PC-9 (cell line): ENCODE results near the gene ARPP21. TPM values are rescaled to one million over a fixed set of nuclear protein-coding genes. Genes with fewer than 3 reads are reported as not detected.
"Not testable (repeated sequence)": the region's sequence is repeated elsewhere in the genome, so short reads cannot be mapped to it uniquely, and the experiment has no call there.

ENCODE experiments used
- BruUV-seq: library from RNA; stranded (reverse); fragments of 400-500 nt; replicated peaks from 2 replicates; lab custom pipeline; 2021; lab: Mats Ljungman, UMichigan
- CTCF ChIA-PET: fragments of 300-600 bp; sonication (Branson Sonifier 250); formaldehyde crosslinking; loops from one replicate; lab custom pipeline; 2022; ENCODE audit warnings: antibody characterized with exemption; lab: Charles Lee
- POLR2A ChIA-PET: fragments of 300-600 bp; sonication (Branson Sonifier 250); formaldehyde crosslinking; loops from one replicate; lab custom pipeline; 2022; ENCODE audit warnings: antibody characterized with exemption; ENCODE audit not compliant: unreplicated experiment; lab: Charles Lee
- DNase-seq, 2 experiments: peaks; one replicate each; pipeline versions ENCODE4 v3.0.0 to v3.0.0-alpha.2; 2015 to 2022; ENCODE audit warnings: mixed read lengths in 1 of 2
- H2AFZ ChIP-seq: fragments of 200-600 bp; sonication (generic); 2 replicates; pipeline ENCODE4 v1.8.1; 2017; ENCODE audit warnings: antibody characterized with exemption
- H3F3A ChIP-seq: fragments of 200-600 bp; sonication (generic); 2 replicates; pipeline ENCODE4 v1.8.1; 2017; ENCODE audit warnings: antibody characterized with exemption, mild to moderate bottlenecking, low read depth; ENCODE audit not compliant: insufficient read depth
- H3K27ac ChIP-seq: fragments of 200-600 bp; sonication (generic); 2 replicates; pipeline ENCODE4 v1.6.1; 2016; ENCODE audit warnings: mixed run types
- H3K27me3 ChIP-seq: fragments of 200-600 bp; sonication (generic); 2 replicates; pipeline ENCODE4 v1.6.1; 2016; ENCODE audit warnings: low read depth, mixed run types; ENCODE audit not compliant: insufficient read depth
- H3K36me3 ChIP-seq: fragments of 200-600 bp; sonication (generic); 2 replicates; pipeline ENCODE4 v1.6.1; 2016; ENCODE audit warnings: low read depth, mixed run types
- H3K4me1 ChIP-seq: fragments of 200-600 bp; sonication (generic); replicated peaks from 2 replicates; pipeline ENCODE4 v1.6.1; 2016; ENCODE audit warnings: mixed run types; ENCODE audit not compliant: insufficient read depth
- H3K4me2 ChIP-seq: fragments of 200-600 bp; sonication (generic); 2 replicates; pipeline ENCODE4 v1.6.1; 2017; ENCODE audit warnings: mixed run types
- H3K4me3 ChIP-seq: fragments of 200-600 bp; sonication (generic); 2 replicates; pipeline ENCODE4 v1.6.1; 2016; ENCODE audit warnings: mixed run types
- H3K79me2 ChIP-seq: fragments of 200-600 bp; sonication (generic); 2 replicates; pipeline ENCODE4 v1.6.1; 2017; ENCODE audit warnings: low read depth, mixed run types
- H3K9me2 ChIP-seq: fragments of 200-600 bp; sonication (generic); 2 replicates; pipeline ENCODE4 v1.8.1; 2017; ENCODE audit warnings: mild to moderate bottlenecking; ENCODE audit not compliant: insufficient read depth
- H3K9me3 ChIP-seq: fragments of 200-600 bp; sonication (generic); 2 replicates; pipeline ENCODE4 v1.8.1; 2016; ENCODE audit warnings: low read depth; ENCODE audit not compliant: insufficient read depth
- H4K20me1 ChIP-seq: fragments of 200-600 bp; sonication (generic); 2 replicates; pipeline ENCODE4 v1.8.1; 2017; ENCODE audit not compliant: insufficient read depth
- EZH2 ChIP-seq: fragments of 200-600 bp; sonication (generic); IDR thresholded peaks from 2 replicates; pipeline ENCODE4 v1.8.0; 2017; ENCODE audit warnings: antibody characterized with exemption, low read depth
- intact Hi-C: fragments of 100-400 bp; cut with micrococcal nuclease; formaldehyde crosslinking; loops from one replicate; pipeline ENCODE4 v1.10.0; 2022; ENCODE audit not compliant: unreplicated experiment
- total RNA-seq: library from RNA; stranded (reverse); gene quantifications from 2 replicates; pipeline ENCODE4 v1.2.3, GENCODE V29; 2021
- TF ChIP-seq, protein P1 (sequence below): fragments of 200-600 bp; sonication (generic); conservative IDR thresholded peaks from 2 replicates; pipeline ENCODE4 v1.6.1; 2017; ENCODE audit warnings: mixed run types, antibody characterized with exemption, mild to moderate bottlenecking, moderate library complexity

The ARPP21 gene
- total RNA-seq, 1 experiment from 2014 or later: not detected

DNA sequence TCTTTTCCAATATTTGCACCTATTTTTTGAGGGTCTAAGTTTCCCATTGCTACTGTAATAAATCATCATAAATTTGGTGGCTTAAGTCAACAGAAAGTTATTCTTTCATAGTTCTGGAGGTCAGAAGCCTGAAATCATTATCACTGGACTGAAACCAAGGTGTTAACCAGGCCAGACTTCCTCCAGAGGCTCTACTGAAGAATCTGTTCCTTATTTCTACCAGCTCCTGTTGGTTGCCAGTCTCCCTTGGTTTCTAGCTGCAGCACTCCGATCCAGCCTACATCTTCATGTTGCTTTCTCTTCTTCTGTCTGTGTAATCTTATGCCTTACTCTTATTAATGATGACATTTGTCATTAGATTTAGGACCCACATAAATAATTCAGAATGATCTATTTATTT is 22.0 kb upstream of the ARPP21 start:
- Histone ChIP-seq H3K9me2 (no peaks in the 10 kb centered on the region), H3K4me2 (no peak overlapping the region), H3K4me3 (no peak overlapping the region), H3K4me1 (no peaks in the 10 kb centered on the region), H3F3A (no peaks in the 10 kb centered on the region), H3K79me2 (no peaks in the 10 kb centered on the region), H2AFZ (no peak overlapping the region), H3K27me3 (no peaks in the 10 kb centered on the region), H3K36me3 (no peaks in the 10 kb centered on the region), H3K9me3 (no peaks in the 10 kb centered on the region), H4K20me1 (no peaks in the 10 kb centered on the region), H3K27ac (no peak overlapping the region)
- TF ChIP-seq, protein P1, sequence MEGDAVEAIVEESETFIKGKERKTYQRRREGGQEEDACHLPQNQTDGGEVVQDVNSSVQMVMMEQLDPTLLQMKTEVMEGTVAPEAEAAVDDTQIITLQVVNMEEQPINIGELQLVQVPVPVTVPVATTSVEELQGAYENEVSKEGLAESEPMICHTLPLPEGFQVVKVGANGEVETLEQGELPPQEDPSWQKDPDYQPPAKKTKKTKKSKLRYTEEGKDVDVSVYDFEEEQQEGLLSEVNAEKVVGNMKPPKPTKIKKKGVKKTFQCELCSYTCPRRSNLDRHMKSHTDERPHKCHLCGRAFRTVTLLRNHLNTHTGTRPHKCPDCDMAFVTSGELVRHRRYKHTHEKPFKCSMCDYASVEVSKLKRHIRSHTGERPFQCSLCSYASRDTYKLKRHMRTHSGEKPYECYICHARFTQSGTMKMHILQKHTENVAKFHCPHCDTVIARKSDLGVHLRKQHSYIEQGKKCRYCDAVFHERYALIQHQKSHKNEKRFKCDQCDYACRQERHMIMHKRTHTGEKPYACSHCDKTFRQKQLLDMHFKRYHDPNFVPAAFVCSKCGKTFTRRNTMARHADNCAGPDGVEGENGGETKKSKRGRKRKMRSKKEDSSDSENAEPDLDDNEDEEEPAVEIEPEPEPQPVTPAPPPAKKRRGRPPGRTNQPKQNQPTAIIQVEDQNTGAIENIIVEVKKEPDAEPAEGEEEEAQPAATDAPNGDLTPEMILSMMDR: no peak
- TF ChIP-seq EZH2: no peak
- ChIA-PET POLR2A (no interaction called here), CTCF (no interaction called here)
- intact Hi-C loops: no loop called here
- no peak for DNase-seq
- no TSS peak for BruUV-seq

GRCh38 chr3:35620238-35620637 is 19.1 kb upstream of the ARPP21 start:
- POLR2A ChIA-PET, H3K36me3 ChIP-seq, H2AFZ ChIP-seq, H4K20me1 ChIP-seq, H3F3A ChIP-seq, H3K27me3 ChIP-seq, H3K79me2 ChIP-seq, DNase-seq, H3K4me2 ChIP-seq, H3K27ac ChIP-seq, H3K4me1 ChIP-seq, intact Hi-C loops, H3K9me3 ChIP-seq, H3K9me2 ChIP-seq, H3K4me3 ChIP-seq, CTCF ChIA-PET, BruUV-seq: not testable (repeated sequence)

GRCh38 chr3:35624698-35625097 is 14.6 kb upstream of the ARPP21 start:
- H3K9me2 ChIP-seq: no peaks in the 10 kb centered on the region
- TF ChIP-seq, protein P1: no peak
- TF ChIP-seq EZH2: no peak
- no peak overlapping the region for H3K4me3 ChIP-seq
- no peak overlapping the region for H3K27ac ChIP-seq
- DNase-seq: no peak
- no peak overlapping the region for H2AFZ ChIP-seq
- H3K4me2 ChIP-seq: no peak overlapping the region
- CTCF ChIA-PET: no interaction called here
- no peaks in the 10 kb centered on the region for H4K20me1 ChIP-seq
- no peaks in the 10 kb centered on the region for H3K4me1 ChIP-seq
- intact Hi-C loops: no loop called here
- H3K36me3 ChIP-seq: no peaks in the 10 kb centered on the region
- no peaks in the 10 kb centered on the region for H3K27me3 ChIP-seq
- no peaks in the 10 kb centered on the region for H3K9me3 ChIP-seq
- H3F3A ChIP-seq: no peaks in the 10 kb centered on the region
- BruUV-seq: no TSS peak
- POLR2A ChIA-PET: no interaction called here
- no peaks in the 10 kb centered on the region for H3K79me2 ChIP-seq
